Left forelimb (tissue), 1 donor: Measurements from ENCODE around the gene TRMT61B.
A peak's percentile ranks its signal among the peaks of the same experiment; 100 is the strongest.

Source experiments
- DNase-seq: peaks from one replicate; pipeline ENCODE4 v3.0.0-alpha.2; 2018; ENCODE audit warnings: low spot score

The TRMT61B gene

DNA sequence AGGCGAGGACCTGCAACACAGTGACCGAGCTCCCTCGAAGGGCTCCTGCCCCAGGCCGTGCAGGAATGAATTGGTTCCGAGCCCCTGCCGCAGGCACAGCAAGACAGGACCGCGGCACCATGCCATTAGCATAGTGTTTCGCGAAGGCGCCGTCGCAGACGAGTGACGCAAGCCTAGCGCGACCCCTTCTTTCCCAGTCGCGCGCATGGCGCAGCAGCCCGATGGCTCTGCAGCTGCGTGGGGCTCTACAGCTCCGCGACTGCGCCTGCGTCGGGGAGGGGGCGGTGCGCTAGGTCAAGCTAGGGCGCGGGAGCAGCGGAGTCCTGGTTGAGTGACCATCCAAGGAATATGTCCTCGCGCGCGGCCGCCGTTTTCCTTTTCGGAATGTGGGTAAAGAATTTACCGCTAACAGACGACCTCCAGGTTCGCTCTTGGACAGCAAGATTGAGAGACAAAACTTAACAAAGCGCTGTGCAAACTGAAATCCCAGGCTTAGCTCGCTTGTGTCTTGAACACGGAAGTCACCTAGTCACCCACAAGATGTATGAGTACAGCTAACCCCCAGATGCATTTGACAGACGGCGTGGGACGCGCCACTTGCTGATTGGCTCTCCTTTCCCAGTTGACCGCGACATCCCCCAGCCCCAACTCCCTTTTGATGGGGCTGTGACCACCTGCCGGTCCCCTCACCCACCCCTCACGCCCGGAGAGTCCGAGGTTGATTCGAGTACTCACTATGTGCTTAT is at the start of gene TRMT61B:
Gene TRMT61B, minus strand, starts transcription at position 164 of the 746 bp plus-strand sequence. Its CDS starts 32 bp downstream, at position 132.
- peak; percentile 97 for DNase-seq

DNA sequence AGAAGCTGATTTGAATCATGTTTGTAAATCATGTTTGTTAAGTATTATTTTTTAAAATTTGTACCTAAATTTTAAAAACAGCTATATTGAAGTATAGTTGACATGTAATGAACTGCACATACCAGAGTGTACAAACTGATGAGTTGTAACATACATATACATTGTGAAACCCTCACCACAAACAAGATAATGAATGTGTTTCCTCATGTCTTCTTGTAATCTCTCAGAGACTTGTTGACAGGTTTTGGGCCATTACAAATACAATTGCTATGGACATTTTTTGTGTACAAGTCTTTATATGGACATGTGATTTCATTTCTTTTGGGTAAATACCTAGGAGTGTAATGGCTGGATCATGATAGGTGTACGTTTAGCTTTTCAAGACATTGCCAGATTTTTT is 45.8 kb upstream of the TRMT61B start:
- no peak for DNase-seq

DNA sequence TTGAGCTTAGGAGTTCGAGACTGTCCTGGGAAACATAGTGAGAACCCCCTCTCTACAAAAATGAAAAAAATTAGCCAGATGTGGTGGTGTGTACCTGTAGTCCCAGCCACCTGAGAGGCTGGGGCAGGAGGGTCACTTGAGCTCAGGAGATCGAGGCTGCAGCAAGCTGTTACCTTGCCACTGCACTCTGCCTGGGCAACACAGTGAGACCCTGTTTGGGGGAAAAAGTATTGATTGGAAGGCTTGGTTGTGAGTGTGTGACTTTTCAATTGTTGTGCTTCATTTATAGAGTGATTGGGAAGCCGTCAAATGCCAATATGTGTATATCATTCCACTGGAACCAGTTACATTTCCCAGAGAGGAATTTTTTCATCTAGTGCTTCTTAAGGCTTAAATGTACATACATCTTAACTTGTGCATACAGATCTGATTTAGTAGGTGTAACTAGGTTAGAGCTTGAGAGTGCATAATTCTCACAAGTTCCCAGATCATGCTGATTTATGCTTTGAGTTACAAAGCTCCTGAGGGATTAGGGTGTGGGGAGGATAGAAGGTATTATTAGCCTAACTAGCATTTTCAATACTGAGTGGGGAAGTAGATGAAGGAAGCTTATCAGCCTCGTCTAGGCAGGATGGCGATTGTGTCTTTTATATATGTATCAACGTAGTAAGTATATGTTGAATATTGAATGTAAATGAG is 39.7 kb upstream of the TRMT61B start:
- DNase-seq: no peak

DNA sequence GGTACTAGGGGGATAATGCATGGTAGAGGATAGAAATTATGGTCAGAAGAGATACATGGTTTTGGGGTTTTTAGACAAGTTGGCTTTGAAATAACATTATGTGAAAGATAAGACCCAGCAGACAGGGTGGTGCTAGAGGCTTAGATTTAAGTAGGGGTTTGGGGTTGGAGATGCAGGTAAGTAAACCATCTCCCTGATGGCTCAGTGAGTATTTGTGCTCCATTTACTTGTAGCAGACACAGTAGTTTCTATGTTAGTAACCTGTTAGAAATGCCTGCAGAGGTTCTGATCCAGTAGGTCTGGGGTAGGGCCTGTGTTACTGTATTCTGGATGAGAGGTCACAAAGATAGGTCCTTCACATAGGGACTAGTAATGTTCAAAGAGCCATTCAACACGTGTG is 38.1 kb upstream of the TRMT61B start:
- DNase-seq: no peak

DNA sequence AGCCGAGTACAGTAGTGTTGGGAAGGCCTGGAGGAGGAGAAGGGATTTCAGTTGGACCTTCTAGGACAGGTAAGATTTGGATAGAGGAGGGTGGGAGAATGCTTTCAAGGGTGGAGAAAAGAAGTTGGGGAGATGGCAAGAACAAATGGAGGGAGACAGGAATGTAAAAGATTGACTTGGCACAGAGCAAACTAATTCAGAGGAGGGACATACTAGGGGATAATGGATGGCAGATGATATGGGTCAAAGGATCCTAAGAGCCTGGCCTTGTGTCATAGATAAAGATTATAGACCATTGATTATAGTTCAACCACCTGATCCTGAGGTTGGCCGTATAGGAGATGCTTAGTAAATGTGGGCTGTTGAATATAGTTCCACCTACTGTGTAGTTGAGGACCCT is 36.7 kb upstream of the TRMT61B start:
- DNase-seq: no peak

DNA sequence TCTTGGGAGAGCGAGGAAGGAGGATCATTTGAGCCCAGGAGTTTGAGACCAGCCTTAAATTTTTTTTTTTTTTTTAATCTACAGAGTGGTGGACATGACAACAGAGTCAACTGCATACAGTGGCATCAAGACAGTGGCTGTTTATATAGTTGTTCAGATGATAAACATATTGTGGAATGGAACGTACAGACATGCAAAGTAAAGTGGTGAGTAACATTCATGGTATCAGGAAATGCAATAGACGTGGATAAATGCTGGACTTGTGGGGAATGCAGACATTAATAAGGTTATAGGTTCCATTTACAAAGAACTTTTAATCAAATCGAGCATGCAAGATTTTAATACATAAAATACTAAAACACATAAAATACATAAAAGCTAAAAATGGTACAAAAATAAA is 36.3 kb upstream of the TRMT61B start:
- DNase-seq: no peak

DNA sequence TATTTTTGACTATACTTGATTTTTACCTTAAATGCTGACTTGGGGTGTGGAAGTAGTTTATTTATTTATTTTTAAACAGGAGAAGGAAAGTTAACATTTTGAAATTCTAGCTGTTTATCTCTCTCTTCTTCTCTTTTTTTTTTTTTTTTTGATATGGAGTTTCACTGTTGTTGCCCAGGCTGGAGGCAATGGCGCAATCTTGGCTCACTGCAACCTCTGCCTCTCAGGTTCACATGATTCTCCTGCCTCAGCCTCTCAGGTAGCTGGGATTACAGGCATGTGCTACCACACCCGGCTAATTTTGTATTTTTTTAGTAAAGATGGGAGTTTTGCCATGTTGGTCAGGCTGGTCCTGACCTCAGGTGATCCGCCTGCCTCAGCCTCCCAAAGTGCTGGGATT is 35.4 kb upstream of the TRMT61B start:
- no peak for DNase-seq

DNA sequence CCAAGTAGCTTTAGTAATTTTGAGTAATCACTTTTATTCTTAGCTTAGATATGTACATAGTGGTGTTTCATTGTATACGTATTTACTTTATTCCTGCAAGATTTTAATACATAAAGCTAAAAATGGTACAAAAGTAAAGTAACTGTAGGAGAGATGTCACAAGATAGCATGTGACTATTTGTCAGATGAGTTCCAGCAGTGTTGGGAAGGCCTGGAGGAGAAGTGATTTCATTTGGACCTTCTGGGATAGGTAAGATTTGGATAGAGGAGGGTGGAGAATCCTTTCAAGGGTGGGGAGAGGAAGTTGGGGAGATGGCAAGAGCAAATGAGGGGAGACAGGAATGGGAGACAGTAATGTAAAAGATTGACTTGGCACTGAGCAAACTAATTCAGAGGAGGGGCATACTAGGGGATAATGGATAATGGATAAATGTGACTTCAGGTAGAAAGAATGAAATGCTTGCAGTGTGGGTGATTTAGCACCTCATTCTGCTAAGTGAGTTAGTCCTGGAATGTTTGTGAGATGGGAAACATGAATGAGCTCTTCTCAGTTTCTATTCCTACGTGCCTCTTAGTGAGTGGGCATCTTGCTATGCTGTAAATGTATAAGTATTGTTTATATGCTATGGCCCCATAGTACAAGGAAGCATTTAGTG is 34.8 kb upstream of the TRMT61B start:
- no peak for DNase-seq

DNA sequence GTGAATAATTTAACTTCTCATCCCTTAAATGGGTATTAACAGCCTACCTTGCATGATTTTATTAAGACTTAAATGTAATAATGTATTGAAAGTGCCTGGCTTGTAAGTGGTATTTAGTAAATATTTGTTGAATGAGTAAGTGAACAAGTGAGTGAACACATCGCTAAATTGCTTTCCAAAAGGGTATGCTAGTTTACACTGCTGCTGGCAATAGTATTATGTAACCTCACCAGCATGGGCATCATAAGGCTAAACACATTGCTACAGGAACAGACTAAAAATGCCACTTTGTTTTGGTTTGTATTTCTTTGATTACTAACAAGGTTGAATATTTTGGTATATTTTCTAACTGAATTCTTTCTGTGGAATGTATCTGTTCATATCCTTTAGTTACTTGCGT is 34.2 kb upstream of the TRMT61B start:
- no peak for DNase-seq

DNA sequence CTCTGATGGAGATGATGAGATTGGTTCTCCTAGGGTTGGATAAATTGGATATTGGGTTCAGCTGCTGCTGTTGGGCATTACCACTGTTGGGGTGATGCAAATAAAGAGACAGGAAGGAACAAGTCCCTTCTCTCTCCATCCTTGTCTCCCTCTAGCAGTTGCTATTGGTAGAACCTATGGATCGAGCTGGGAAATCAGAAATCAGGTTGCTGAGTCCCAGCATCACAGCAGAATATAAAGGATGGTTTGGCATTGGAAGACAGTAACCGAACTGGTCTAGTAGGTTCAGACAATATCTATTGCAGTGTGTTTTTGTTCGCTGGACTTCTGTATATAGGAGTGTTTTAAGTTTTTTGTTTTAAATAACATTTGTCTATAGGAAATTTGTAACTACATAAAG is 32.5 kb upstream of the TRMT61B start:
- DNase-seq: no peak

DNA sequence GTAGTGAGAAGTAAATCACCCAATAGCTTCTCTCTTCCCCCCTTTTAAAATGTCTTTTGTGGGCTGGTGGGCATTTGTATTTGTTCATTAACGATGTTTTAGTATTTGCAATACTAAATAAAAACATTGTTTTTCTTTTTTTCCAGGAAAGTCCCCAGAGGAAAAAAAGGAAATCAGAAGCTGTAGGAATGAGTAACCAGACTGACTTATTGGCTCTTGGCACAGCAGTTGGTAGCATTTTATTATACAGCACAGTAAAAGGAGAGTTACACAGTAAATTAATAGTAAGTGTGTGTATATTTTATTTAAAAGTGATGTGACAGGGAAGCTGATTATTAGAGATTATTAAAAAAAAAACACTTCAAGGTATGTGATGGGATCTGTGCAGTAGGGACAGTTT is 31.7 kb upstream of the TRMT61B start:
- DNase-seq: no peak

DNA sequence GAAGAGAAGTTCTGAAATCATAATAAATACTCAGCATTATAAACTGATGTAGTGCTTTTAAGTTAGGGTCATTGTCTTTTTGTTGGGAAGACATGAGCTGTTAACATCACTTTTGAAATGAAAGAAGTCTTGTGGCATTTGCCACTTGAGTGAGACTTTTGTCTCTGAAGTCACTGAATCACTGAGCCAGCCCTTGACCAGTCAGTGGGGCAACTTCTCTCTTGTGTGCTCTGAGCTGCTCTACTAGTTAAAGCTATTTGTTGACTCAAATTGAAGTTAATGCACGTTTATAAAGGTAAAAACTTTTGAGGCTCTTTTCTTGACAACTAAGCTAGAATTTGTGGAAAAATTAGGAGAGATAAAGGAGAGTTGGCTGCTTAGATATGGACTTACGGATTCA is 31.1 kb upstream of the TRMT61B start:
- no peak for DNase-seq

DNA sequence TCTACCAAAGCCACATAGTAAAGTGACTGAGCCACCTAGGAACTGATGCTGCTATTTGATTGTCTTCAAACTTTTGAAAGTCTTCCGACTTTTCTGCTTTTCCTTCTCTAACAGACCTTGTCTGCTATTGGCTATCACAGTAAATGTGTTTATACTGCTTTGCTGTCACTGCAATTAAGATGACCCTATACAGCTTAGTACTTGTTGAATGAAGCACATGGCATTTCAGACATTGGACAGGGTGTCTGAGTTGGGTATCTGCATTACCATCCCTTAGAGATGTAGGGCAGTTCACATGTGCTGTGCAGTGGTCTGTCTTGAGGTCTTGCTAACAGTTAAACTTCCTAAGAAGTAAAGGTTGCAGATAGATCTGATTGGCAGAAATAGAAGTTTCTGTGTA is 27.9 kb upstream of the TRMT61B start:
- no peak for DNase-seq

DNA sequence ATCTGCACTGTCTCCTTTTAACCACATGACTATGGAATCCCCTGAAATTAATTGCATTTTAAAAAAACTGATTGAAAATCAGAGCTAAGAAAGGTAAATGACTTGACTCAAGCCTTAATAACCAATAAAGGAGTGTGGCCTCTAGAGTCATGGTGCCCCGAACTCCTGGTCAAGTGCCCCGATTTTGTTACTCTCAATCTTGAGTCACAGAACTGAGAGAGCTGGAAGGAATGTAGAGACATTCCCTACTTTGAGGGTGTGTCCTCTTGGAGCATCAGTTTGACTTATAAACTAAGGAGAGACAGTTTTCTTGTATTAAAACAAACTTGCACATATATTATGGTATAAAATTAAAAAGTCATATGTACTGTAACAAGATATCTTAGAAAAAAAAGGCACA is 26.8 kb upstream of the TRMT61B start:
- DNase-seq: no peak

DNA sequence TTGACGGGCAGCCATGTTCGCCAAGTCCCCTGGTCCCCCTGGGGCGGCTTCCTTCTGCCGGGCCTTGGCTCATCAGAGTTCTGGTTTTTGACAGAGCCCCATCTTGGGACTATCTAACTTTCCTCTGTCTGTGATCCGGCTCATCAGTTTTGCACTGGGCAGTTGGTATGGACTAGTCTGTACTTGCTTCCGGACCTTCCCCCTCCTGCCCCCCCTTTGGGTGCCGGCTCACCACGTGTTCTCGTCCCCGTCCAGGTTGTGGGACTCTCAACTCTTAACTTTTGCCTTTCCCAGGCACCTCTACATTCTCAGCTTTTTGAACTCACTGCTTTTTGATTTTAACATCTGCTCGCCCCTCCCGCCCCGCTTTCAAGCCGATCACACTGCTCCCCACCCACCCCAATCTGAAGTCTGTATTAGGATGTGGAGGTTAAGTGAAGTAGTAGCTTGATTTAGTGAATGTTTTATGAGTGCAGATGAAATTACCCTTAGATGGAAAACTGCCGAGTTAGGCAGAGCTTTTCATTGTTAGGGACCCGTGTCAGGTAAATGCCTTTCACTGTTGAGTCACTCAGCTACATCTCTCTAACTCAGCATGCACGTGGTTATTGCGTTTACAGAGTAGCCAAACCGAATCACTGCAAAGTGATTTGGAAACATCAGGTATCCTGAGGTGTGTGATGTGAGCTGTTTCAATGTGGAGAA is 25.2 kb upstream of the TRMT61B start:
- DNase-seq: peak; percentile 71

DNA sequence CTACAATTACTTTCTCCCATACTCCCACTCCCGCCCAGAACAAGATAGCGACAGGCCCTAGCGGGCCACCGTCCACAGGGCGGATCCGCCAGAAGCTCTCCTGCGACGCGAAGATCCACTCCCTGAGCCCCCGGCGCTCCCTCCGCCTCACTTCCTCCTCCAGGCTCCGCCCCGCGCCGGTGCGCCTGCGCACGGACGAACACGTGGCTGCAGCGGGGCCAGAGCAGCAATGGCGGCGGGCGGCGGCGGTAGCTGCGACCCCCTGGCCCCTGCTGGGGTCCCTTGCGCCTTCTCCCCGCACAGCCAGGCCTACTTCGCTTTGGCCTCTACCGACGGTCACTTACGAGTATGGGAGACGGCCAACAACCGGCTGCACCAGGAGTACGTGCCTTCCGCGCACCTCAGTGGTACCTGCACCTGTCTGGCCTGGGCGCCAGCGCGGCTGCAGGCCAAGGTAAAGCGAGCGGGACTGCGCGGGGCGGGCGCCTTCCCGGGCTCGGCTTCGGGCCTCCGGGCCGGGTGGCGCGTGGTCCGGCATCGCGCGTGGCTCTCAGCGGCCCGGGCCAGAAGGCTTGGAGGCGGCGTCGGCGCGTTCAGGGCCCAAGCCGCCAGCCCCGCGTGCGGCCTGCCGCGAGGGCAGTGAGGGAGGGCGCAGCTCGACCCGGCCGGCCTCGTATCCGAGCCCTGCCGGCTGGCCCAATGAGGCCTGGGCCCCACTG is 24.5 kb upstream of the TRMT61B start, which contains the start of gene WDR43:
Gene WDR43, plus strand, starts transcription at position 198 of the 719 bp plus-strand sequence. Its CDS starts 32 bp downstream, at position 230.
- DNase-seq: peak; percentile 98

DNA sequence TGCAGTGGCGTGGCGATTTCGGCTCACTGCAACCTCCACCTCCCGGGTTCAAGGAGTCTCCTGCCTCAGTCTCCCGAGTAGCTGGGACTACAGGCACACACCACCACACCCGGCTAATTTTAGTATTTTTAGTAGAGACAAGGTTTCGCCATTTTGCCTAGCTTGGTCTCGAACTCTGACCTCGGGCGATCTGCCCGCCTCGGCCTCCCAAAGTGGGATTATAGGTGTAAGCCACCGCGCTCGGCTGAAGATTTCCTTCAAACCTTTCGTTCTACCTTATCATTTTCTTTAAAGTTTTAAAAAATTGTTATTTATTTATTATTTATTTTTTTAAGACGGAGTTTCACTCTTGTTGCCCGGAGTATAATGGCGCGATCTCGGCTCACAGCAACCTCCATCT is 23.4 kb upstream of the TRMT61B start:
- no peak for DNase-seq

DNA sequence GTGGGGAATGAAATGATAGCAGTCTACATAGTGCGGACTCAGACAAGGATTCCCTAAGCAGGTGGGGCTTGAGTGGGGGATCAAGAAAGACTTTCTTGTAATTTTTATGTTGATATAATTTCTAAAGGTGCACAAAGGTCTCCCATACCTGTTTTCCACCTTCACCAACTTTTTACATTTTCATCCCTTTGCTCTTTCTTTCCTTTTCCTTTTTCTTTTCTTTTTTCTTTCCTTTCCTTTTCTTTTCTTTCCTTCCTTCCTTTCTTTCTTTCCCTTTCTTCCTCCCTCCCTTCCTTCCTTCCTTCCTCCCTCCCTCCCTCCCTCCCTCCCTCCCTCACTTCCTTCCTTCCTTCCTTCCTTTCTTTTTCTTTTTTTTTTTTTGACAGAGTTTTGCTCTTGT is 10.1 kb upstream of the TRMT61B start:
- DNase-seq: no peak

DNA sequence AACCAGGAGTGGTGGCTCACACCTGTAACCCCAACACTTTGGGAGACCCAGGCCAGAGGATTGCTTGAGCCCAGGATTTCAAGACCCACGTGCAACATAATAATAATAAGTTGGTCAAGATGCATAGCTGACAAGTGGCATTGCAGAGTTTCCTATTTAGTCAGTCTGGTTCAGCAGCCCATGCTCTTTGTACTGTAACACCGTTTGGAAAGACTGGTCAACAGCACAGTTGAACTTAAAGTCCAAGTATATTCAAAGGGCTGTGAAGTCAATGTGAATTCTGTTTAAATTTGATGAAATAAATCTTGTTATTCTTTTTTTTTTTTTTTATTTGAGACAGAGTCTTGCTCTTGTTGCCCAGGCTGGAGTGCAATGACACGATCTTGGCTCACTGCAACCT is 1.5 kb upstream of the TRMT61B start:
- no peak for DNase-seq

DNA sequence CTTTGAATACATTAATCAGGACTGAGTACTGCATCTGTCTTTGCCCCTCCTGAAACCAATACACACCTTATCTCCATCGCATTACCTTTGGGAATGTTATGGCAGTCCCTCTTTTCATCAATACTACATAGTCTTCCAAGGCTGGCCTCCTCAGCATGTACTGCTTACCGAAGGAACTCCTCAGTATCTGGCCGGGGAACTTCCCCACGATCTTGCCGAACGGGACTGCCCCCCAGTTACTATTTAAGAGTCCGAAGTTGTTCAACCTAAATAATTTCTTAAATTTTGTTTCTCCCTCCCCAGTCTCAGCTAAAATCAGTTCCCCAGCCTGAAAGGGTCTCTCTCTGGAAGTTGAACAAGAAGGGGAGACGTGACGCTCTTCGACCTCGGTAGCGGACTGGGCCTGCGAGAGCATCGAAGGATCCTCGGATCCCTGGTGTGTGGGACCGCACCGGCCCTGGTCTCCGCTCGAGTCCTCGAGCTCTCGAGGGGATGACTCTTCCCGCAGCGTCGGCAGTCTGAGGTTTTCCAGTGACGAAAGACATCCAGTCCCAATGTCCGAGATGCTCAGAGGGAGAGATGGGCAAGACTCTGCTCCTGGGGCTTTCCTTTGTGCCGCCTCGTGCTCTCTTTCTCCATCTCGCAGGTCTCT is 489 bp downstream of the TRMT61B start:
- DNase-seq: no peak

DNA sequence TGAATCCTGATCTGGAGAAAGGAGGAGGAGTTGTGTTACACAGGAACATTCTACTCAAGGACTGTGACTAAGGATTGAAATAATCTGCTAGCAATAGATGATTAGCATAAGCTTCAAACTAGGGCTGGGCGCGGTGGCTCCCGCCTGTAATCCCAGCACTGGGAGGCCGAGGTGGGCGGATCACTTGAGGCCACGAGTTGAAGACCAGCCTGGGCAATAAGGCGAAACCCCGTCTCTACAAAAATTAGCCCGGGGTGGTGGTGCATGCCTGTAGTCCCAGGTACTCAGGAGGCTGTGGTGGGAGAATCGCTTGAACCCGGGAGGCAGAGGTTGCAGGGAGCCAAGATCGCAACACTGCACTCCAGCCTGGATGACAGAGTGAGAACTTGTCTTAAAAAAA is 1.5 kb downstream of the TRMT61B start:
- DNase-seq: no peak
